ENCODE measurements around the gene KIF5A. TPM values are rescaled to one million over a fixed set of nuclear protein-coding genes. Genes with fewer than 3 reads are reported as not detected.

The KIF5A gene
- total and polyA plus RNA-seq, 2 of the 13 experiments (the other 11 are each of a cell fraction or from before 2014, with no cell fraction given) = 1.6 to 11.9 TPM

DNA sequence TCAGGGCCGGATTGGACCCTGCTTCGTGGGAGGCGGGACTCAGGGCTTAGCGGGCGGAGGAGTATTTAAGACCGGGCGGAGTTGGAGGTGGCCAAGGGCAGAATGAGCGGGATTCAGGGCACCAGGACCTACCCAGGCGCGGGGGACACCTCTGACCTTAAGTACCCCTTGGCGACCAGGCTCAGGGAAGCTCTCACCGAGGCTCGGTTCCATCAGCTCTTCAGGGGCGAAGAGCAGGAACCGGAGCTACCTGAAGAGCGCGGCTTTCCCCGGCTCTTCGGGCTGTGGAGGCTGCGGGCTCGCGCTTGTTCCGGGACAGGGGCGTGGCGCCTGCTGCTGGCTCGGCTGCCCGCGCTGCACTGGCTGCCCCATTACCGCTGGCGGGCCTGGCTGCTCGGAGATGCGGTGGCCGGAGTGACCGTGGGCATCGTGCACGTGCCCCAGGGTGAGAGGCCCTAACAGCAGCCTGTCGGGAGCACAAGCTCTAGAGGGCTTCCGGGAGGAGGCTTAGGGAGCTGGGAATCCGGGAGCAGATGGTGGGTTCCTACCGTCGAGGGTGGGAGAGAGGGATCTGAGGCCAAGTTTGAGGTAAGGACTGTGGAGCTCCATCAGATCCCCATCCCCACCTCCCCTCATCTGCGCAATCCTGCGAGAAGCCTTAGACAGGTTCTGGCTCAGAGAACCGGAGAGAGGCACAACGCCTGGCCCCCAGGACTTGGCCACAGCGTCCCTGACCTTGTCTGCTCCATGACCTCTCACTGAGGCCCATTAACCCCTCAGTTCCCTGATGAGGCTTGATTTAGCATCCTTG, 69.8 kb downstream of the KIF5A start (continued):
- TF ChIP-seq, protein P1, sequence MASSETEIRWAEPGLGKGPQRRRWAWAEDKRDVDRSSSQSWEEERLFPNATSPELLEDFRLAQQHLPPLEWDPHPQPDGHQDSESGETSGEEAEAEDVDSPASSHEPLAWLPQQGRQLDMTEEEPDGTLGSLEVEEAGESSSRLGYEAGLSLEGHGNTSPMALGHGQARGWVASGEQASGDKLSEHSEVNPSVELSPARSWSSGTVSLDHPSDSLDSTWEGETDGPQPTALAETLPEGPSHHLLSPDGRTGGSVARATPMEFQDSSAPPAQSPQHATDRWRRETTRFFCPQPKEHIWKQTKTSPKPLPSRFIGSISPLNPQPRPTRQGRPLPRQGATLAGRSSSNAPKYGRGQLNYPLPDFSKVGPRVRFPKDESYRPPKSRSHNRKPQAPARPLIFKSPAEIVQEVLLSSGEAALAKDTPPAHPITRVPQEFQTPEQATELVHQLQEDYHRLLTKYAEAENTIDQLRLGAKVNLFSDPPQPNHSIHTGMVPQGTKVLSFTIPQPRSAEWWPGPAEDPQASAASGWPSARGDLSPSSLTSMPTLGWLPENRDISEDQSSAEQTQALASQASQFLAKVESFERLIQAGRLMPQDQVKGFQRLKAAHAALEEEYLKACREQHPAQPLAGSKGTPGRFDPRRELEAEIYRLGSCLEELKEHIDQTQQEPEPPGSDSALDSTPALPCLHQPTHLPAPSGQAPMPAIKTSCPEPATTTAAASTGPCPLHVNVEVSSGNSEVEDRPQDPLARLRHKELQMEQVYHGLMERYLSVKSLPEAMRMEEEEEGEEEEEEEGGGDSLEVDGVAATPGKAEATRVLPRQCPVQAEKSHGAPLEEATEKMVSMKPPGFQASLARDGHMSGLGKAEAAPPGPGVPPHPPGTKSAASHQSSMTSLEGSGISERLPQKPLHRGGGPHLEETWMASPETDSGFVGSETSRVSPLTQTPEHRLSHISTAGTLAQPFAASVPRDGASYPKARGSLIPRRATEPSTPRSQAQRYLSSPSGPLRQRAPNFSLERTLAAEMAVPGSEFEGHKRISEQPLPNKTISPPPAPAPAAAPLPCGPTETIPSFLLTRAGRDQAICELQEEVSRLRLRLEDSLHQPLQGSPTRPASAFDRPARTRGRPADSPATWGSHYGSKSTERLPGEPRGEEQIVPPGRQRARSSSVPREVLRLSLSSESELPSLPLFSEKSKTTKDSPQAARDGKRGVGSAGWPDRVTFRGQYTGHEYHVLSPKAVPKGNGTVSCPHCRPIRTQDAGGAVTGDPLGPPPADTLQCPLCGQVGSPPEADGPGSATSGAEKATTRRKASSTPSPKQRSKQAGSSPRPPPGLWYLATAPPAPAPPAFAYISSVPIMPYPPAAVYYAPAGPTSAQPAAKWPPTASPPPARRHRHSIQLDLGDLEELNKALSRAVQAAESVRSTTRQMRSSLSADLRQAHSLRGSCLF (CRISPR knock-in tag; IDR thresholded peaks at IDR 0.05; ENCODE audit: borderline replicate concordance) = no peak
- TF ChIP-seq, protein P2, sequence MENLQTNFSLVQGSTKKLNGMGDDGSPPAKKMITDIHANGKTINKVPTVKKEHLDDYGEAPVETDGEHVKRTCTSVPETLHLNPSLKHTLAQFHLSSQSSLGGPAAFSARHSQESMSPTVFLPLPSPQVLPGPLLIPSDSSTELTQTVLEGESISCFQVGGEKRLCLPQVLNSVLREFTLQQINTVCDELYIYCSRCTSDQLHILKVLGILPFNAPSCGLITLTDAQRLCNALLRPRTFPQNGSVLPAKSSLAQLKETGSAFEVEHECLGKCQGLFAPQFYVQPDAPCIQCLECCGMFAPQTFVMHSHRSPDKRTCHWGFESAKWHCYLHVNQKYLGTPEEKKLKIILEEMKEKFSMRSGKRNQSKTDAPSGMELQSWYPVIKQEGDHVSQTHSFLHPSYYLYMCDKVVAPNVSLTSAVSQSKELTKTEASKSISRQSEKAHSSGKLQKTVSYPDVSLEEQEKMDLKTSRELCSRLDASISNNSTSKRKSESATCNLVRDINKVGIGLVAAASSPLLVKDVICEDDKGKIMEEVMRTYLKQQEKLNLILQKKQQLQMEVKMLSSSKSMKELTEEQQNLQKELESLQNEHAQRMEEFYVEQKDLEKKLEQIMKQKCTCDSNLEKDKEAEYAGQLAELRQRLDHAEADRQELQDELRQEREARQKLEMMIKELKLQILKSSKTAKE (CRISPR knock-in tag; IDR thresholded peaks at IDR 0.05; ENCODE audit: borderline replicate concordance) = no peak
- 0 out of 2 replicates have a peak, but pooled peaks have one; percentile 13 for TF ChIP-seq FOXC1 (CRISPR knock-in tag; IDR thresholded peaks at IDR 0.05; ENCODE audit: borderline replicate concordance)
- peak; percentile 41 for TF ChIP-seq SAP130 (CRISPR knock-in tag; IDR thresholded peaks at IDR 0.05; ENCODE audit: low read depth)
- TF ChIP-seq ZNF777 (CRISPR knock-in tag; IDR thresholded peaks at IDR 0.05) = peak; percentile 85
- TF ChIP-seq ZNF549 (CRISPR knock-in tag; IDR thresholded peaks at IDR 0.05) = no peak
- peak; percentile 60 for TF ChIP-seq RBFOX2 (IDR thresholded peaks at IDR 0.05; ENCODE audit: low read depth, low read length)
- TF ChIP-seq, protein P3, sequence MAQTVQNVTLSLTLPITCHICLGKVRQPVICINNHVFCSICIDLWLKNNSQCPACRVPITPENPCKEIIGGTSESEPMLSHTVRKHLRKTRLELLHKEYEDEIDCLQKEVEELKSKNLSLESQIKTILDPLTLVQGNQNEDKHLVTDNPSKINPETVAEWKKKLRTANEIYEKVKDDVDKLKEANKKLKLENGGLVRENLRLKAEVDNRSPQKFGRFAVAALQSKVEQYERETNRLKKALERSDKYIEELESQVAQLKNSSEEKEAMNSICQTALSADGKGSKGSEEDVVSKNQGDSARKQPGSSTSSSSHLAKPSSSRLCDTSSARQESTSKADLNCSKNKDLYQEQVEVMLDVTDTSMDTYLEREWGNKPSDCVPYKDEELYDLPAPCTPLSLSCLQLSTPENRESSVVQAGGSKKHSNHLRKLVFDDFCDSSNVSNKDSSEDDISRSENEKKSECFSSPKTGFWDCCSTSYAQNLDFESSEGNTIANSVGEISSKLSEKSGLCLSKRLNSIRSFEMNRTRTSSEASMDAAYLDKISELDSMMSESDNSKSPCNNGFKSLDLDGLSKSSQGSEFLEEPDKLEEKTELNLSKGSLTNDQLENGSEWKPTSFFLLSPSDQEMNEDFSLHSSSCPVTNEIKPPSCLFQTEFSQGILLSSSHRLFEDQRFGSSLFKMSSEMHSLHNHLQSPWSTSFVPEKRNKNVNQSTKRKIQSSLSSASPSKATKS (CRISPR knock-in tag; IDR thresholded peaks at IDR 0.05) = no peak
